Spleen (tissue), 11 donors: ENCODE results near the gene HOXB4. TPM values are rescaled to one million over a fixed set of nuclear protein-coding genes. Genes with fewer than 3 reads are reported as not detected.

Experiments
- DNase-seq: peaks from one replicate; pipeline ENCODE4 v3.0.0-alpha.2; 2020
- H3K27ac ChIP-seq, 8 donors: fragments of 200-600 bp; sonication (generic) in 7 of 8; 1 replicate in 4 of 8; 2 replicates in 4 of 8; pipeline versions ENCODE4 v1.5.0 to v1.8.0; 2016 to 2021; ENCODE audit warnings: inconsistent platforms in 4 of 8, mild to moderate bottlenecking in 4 of 8, moderate library complexity in 1 of 8
- H3K27me3 ChIP-seq, 7 donors: fragments of 200-600 bp; sonication (generic) in 6 of 7; replicated peaks in 1 of 7; 1 replicate in 4 of 7; 2 replicates in 3 of 7; pipeline versions ENCODE4 v1.5.0 to v1.8.0; 2016 to 2021; ENCODE audit warnings: inconsistent platforms in 3 of 7, mild to moderate bottlenecking in 1 of 7
- H3K36me3 ChIP-seq, 6 donors: fragments of 200-600 bp; sonication (generic) in 5 of 6; 1 replicate in 4 of 6; 2 replicates in 2 of 6; pipeline versions ENCODE4 v1.5.0 to v1.8.0; 2016 to 2021; ENCODE audit warnings: inconsistent platforms in 2 of 6
- H3K4me1 ChIP-seq, 6 donors: fragments of 200-600 bp; sonication (generic) in 5 of 6; 1 replicate in 3 of 6; 2 replicates in 3 of 6; pipeline versions ENCODE4 v1.5.0 to v1.8.0; 2016 to 2021; ENCODE audit warnings: inconsistent platforms in 3 of 6
- H3K4me3 ChIP-seq, 8 donors: fragments of 200-600 bp; sonication (generic) in 7 of 8; 1 replicate in 4 of 8; 2 replicates in 4 of 8; pipeline versions ENCODE4 v1.5.0 to v1.8.0; 2016 to 2021; ENCODE audit warnings: inconsistent platforms in 4 of 8, mild to moderate bottlenecking in 4 of 8, moderate library complexity in 2 of 8
- H3K9me3 ChIP-seq, 8 donors: fragments of 200-600 bp; sonication (generic) in 7 of 8; 1 replicate in 4 of 8; 2 replicates in 4 of 8; pipeline versions ENCODE4 v1.5.0 to v1.8.0; 2016 to 2021; ENCODE audit warnings: inconsistent platforms in 4 of 8
- CTCF ChIP-seq, 11 experiments: fragments of 200-600 bp in 7 of 11; fragments of 450-650 bp in 4 of 11; sonication (generic) in 4 of 11; IDR thresholded peaks in 8 of 11; conservative IDR thresholded peaks in 3 of 11; 1 replicate in 7 of 11; 2 replicates in 4 of 11; pipeline versions ENCODE4 v1.4.0 to v1.8.0; 2016 to 2021; ENCODE audit warnings: antibody characterized with exemption in 11 of 11, inconsistent platforms in 4 of 11, mild to moderate bottlenecking in 1 of 11
- POLR2A ChIP-seq, 3 donors: fragments of 450-650 bp; IDR thresholded peaks; one replicate each; pipeline ENCODE4 v1.5.1; 2017; ENCODE audit warnings: antibody characterized with exemption in 3 of 3, mild to moderate bottlenecking in 1 of 3
- POLR2AphosphoS5 ChIP-seq, 3 donors: sonication (generic); formaldehyde crosslinking; IDR thresholded peaks; one replicate each; pipeline ENCODE4 v1.5.1; 2017; ENCODE audit warnings: antibody characterized with exemption in 3 of 3
- WGBS, 5 donors: extraction: QIAGEN DNeasy Blood & Tissue Kit in 3 of 5; methylation state at CpG; one replicate each; pipeline versions ENCODE4 v1.1.5 to v1.1.7; 2013 to 2018; 5-methylcytosine and 5-hydroxymethylcytosine counted together
- intact Hi-C: fragments of 100-400 bp; cut with DNase I; formaldehyde crosslinking; loops from one replicate; pipeline ENCODE4 v1.15.0; 2023; ENCODE audit warnings: low total_unique reads
- polyA plus RNA-seq, 3 donors: library from polyadenylated mRNA; stranded (reverse); fragments of 200-250 nt; gene quantifications; one replicate each; pipeline ENCODE4 v1.2.1, GENCODE V29; 2013
- total RNA-seq, 7 donors: library from RNA; depleted of rRNA in 3 of 7; stranded (reverse); fragments of >200 nt in 3 of 7; fragmentation: NEBNext Ultra II Directional in 4 of 7; extraction: Animal tissue kit (Norgen Biotek cat#: 25700) in 4 of 7; gene quantifications; one replicate each; pipeline versions ENCODE4 v1.1.0 to v1.2.1, GENCODE V29; 2016 to 2021
- donor health status: healthy with polysubstance abuse.
- donor health status: DM: no; HTN: no; CAD: no; lungs with moderate emphysema.
- donor health status: DM: no; HTN: no; CAD: no.
- donor health status: Bipolar disorder and iron deficiency.
- donor health status: healthy.
- donor health status: DM: no; HTN: no; CAD: no.
- donor health status: DM: yes; HTN: yes; CAD: no.

The HOXB4 gene
- total and polyA plus RNA-seq, 10 donors, result 1.9 to 6.4 (median 2.7) TPM

GRCh38 chr17:48546137-48546923, 31.8 kb downstream of the HOXB4 start:
- DNase-seq, result no peak
- TF ChIP-seq CTCF (IDR thresholded peaks at IDR 0.05 in 8 of 11, conservative IDR thresholded peaks at IDR 0.05 in 3 of 11), result no peak
- no peak for TF ChIP-seq POLR2AphosphoS5 (IDR thresholded peaks at IDR 0.05)
- TF ChIP-seq POLR2A (IDR thresholded peaks at IDR 0.05), result no peak
- Histone ChIP-seq H3K36me3 (peaks cover 0 to 12% (median 0%) of the 10 kb centered on the region in 6 donors), H3K27ac (peak overlapping the region in 7 of 8 donors; percentile 55 to 94 (median 88)), H3K4me1 (peaks cover 2 to 79% (median 39%) of the 10 kb centered on the region in 6 donors), H3K27me3 (peaks cover 0 to 67% (median 33%) of the 10 kb centered on the region in 7 donors), H3K9me3 (no peaks in the 10 kb centered on the region), H3K4me3 (peak overlapping the region in 1 of 8 donors; percentile 9)
- WGBS, 5 donors, result 54 to 62% (median 57%) methylated on average over 10 of the region's 10 CpGs
- intact Hi-C loops, result no loop called here

- intact Hi-C loops, result no loop called here
Measured at GRCh38 chr17:48545539-48545938, 32.6 kb downstream of the HOXB4 start.

GRCh38 chr17:48545022-48545375, 33.2 kb downstream of the HOXB4 start, which contains the start of gene HOXB2:
HOXB2 (minus strand) TSS chr17:48545109; CDS start chr17:48544911, 198 bp downstream.
- TF ChIP-seq POLR2A (IDR thresholded peaks at IDR 0.05) (no peak), CTCF (IDR thresholded peaks at IDR 0.05 in 8 of 11, conservative IDR thresholded peaks at IDR 0.05 in 3 of 11) (no peak), POLR2AphosphoS5 (IDR thresholded peaks at IDR 0.05) (no peak)

More at GRCh38 chr17:48545539-48545938, 32.6 kb downstream of the HOXB4 start:
- peaks cover 0 to 9% (median 0%) of the 10 kb centered on the region in 6 donors for H3K36me3 ChIP-seq
- no peak for DNase-seq
- H3K4me1 ChIP-seq, result peaks cover 2 to 87% (median 44%) of the 10 kb centered on the region in 6 donors
- H3K9me3 ChIP-seq, result no peaks in the 10 kb centered on the region
- peaks cover 0 to 74% (median 37%) of the 10 kb centered on the region in 7 donors for H3K27me3 ChIP-seq
- WGBS, 5 donors, result 85 to 100% (median 91%) methylated on average over 1 of the region's 1 CpG
- no peak overlapping the region for H3K4me3 ChIP-seq
- peak overlapping the region; percentile 27 to 94 (median 88) for H3K27ac ChIP-seq
- no peak for TF ChIP-seq CTCF (IDR thresholded peaks at IDR 0.05 in 8 of 11, conservative IDR thresholded peaks at IDR 0.05 in 3 of 11)
- TF ChIP-seq POLR2A (IDR thresholded peaks at IDR 0.05), result no peak
- TF ChIP-seq POLR2AphosphoS5 (IDR thresholded peaks at IDR 0.05), result no peak

More at GRCh38 chr17:48545022-48545375, 33.2 kb downstream of the HOXB4 start, which contains the start of gene HOXB2:
- H3K36me3 ChIP-seq, result peaks cover 0 to 4% (median 0%) of the 10 kb centered on the region in 6 donors
- intact Hi-C loops, result no loop called here
- WGBS, 5 donors, result 30 to 53% (median 39%) methylated on average over 12 of the region's 12 CpGs
- no peak for DNase-seq
- H3K9me3 ChIP-seq, result no peaks in the 10 kb centered on the region
- H3K4me1 ChIP-seq, result peaks cover 2 to 92% (median 47%) of the 10 kb centered on the region in 6 donors
- peak within 1 kb of the TSS; percentile 48 to 79 (median 67) for H3K4me3 ChIP-seq
- H3K27ac ChIP-seq, result peak within 1 kb of the TSS; percentile 85 to 94 (median 88)
- peaks cover 0 to 80% (median 37%) of the 10 kb centered on the region in 7 donors for H3K27me3 ChIP-seq
